Measurements from ENCODE around the gene TBC1D25.
A peak's percentile ranks its signal among the peaks of the same experiment; 100 is the strongest.

TBC1D25 gene

GRCh38 chrX:48539345-48540027 is at the start of gene TBC1D25:
Gene TBC1D25 (plus strand): TSS chrX:48539714. CDS start chrX:48539798, 84 bp downstream.
- DNase-seq = peak; percentile 80

- DNase-seq = no peak
These were observed 49.6 kb upstream of the TBC1D25 start for GRCh38 chrX:48489892-48490291.

GRCh38 chrX:48490661-48491060 is 48.9 kb upstream of the TBC1D25 start:
- no peak for DNase-seq

GRCh38 chrX:48491809-48492208 is 47.7 kb upstream of the TBC1D25 start:
- DNase-seq = no peak

- no peak for DNase-seq
These were observed 47.1 kb upstream of the TBC1D25 start for GRCh38 chrX:48492293-48492910.

- no peak for DNase-seq
These were observed 45.6 kb upstream of the TBC1D25 start for GRCh38 chrX:48493890-48494364.

- no peak for DNase-seq
These were observed 42.9 kb upstream of the TBC1D25 start for GRCh38 chrX:48496660-48497059.

GRCh38 chrX:48497871-48498270 is 41.6 kb upstream of the TBC1D25 start:
- DNase-seq = no peak

- DNase-seq = no peak
These were observed 41.1 kb upstream of the TBC1D25 start for GRCh38 chrX:48498374-48498809.

- no peak for DNase-seq
These were observed 35.3 kb upstream of the TBC1D25 start for GRCh38 chrX:48504261-48504660.

- no peak for DNase-seq
These were observed 34.0 kb upstream of the TBC1D25 start for GRCh38 chrX:48505481-48505880.

GRCh38 chrX:48507246-48507645 is 32.3 kb upstream of the TBC1D25 start:
- no peak for DNase-seq

- DNase-seq = no peak
These were observed 30.9 kb upstream of the TBC1D25 start, which contains the start of gene PORCN for GRCh38 chrX:48508400-48509244. Gene PORCN (plus strand): TSS chrX:48508992. CDS start chrX:48509821, 829 bp downstream.

GRCh38 chrX:48509245-48509590 is 30.3 kb upstream of the TBC1D25 start:
- no peak for DNase-seq

- no peak for DNase-seq
These were observed 29.9 kb upstream of the TBC1D25 start for GRCh38 chrX:48509619-48510018.

- no peak for DNase-seq
These were observed 28.0 kb upstream of the TBC1D25 start for GRCh38 chrX:48511560-48511959.

- no peak for DNase-seq
These were observed 27.1 kb upstream of the TBC1D25 start for GRCh38 chrX:48512371-48512935.

GRCh38 chrX:48513670-48514069 is 25.8 kb upstream of the TBC1D25 start:
- DNase-seq = no peak

- DNase-seq = no peak
These were observed 25.2 kb upstream of the TBC1D25 start for GRCh38 chrX:48514126-48514806.

- no peak for DNase-seq
These were observed 24.6 kb upstream of the TBC1D25 start for GRCh38 chrX:48514868-48515460.

GRCh38 chrX:48515842-48516241 is 23.7 kb upstream of the TBC1D25 start:
- no peak for DNase-seq

GRCh38 chrX:48516285-48516684 is 23.2 kb upstream of the TBC1D25 start:
- no peak for DNase-seq
